Measurements from ENCODE around the gene CAMK2B.

DNA sequence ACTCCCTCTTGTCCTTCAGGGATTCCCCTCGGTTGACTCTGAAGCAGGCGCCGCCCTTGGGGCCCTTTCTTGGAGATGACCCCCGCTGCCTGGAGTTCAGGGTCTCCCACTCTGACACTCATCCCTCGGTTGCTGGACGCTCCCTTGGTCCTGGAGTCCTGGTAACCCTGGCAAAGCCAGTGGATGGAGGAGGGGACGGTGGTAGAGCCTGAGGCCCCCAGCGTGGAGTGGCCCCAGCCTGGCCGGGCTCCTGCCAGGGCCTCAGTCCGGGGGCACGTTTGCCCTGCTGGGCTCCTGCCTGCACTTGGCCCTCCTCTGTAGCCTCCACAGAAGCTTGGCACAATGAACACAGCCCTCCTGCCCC, 9.3 kb upstream of the CAMK2B start:
- TF ChIP-seq CTCF (IDR thresholded peaks at IDR 0.05) (no peak), POLR2A (IDR thresholded peaks at IDR 0.05) (no peak)
